ENCODE results near the gene ZNF23. TPM values are rescaled to one million over a fixed set of nuclear protein-coding genes. Genes with fewer than 3 reads are reported as not detected.

ZNF23 gene
- total RNA-seq, 2 experiments from 2014 or later, result 5.7 to 8.5 TPM

DNA sequence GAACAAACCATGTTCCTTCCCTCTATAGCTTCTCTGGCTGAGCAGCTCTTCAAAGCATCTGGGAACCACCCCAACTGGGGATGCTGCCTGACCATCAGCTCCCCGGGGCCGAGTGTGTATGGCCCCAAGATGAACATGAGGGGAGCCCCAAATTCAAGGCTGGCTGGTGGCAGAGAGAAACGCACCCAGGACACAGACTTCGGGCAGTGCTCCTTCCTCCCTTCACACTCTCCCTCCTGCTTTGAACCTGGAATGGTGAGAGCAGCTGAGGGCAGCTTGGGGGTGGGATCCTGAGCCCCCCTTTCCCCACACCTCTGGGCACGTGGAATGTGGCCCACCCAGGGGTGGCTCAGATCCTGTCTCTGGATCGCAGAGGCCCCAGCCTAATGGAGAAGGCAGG, 37.4 kb downstream of the ZNF23 start:
- Mint-ChIP-seq H3K4me1 (ENCODE audit: low read depth) (peaks cover 5% of the 10 kb centered on the region), H3K4me3 (no peak overlapping the region), H3K27ac (no peak overlapping the region), H3K9me3 (no peaks in the 10 kb centered on the region), H3K27me3 (peaks cover 33% of the 10 kb centered on the region), H3K36me3 (no peaks in the 10 kb centered on the region)
- ChIA-PET CTCF (interaction anchor here (3.4 kb wide), 1 partner anchor 12 kb away, joined by 22 read pairs; no protein-coding TSS in a partner anchor), POLR2A (no interaction called here)
- intact Hi-C loops (cut with micrococcal nuclease), result no loop called here
- no peak for DNase-seq

- no peaks in the 10 kb centered on the region for H3K36me3 Mint-ChIP-seq
- CTCF ChIA-PET, result interaction anchor here (3.4 kb wide), 1 partner anchor 12 kb away, joined by 22 read pairs; no protein-coding TSS in a partner anchor
- H3K4me3 Mint-ChIP-seq, result no peak overlapping the region
- peaks cover 31% of the 10 kb centered on the region for H3K27me3 Mint-ChIP-seq
- H3K27ac Mint-ChIP-seq, result no peak overlapping the region
- no peaks in the 10 kb centered on the region for H3K9me3 Mint-ChIP-seq
- POLR2A ChIA-PET, result no interaction called here
- H3K4me1 Mint-ChIP-seq (ENCODE audit: low read depth), result peaks cover 5% of the 10 kb centered on the region
- intact Hi-C loops (cut with micrococcal nuclease), result no loop called here
- DNase-seq, result no peak
These were observed 38.2 kb downstream of the ZNF23 start for GRCh38 chr16:71423865-71424264.

- peaks cover 5% of the 10 kb centered on the region for H3K4me1 Mint-ChIP-seq (ENCODE audit: low read depth)
- no peaks in the 10 kb centered on the region for H3K36me3 Mint-ChIP-seq
- ChIA-PET POLR2A (no interaction called here), CTCF (interaction anchor here (3.4 kb wide), 1 partner anchor 11 kb away, joined by 22 read pairs; no protein-coding TSS in a partner anchor)
- no peak overlapping the region for H3K27ac Mint-ChIP-seq
- DNase-seq, result no peak
- intact Hi-C loops (cut with micrococcal nuclease), result no loop called here
- no peak overlapping the region for H3K4me3 Mint-ChIP-seq
- H3K9me3 Mint-ChIP-seq, result no peaks in the 10 kb centered on the region
- peaks cover 34% of the 10 kb centered on the region for H3K27me3 Mint-ChIP-seq
These were observed 39.0 kb downstream of the ZNF23 start for GRCh38 chr16:71423016-71423415.

DNA sequence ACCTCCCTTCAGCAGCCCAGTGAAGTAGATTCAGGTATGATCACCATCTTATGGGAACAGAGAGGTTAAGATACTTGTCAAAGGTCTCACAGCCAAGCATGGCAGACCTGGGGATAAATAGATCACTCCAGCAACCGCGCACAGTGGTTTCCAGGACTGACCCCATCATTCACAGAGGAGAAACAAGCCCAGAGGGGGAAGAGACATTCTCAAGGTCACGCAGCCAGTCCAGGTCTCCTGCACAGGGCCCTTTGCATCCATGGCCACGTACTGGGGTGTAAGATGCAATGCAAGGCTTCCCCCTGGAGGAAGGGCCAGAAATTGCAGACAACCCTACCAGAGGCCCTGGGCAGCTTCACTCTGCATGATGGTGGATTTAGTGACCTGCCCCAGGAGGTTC, 40.1 kb downstream of the ZNF23 start:
- H3K4me3 Mint-ChIP-seq, result no peak overlapping the region
- intact Hi-C loops (cut with micrococcal nuclease), result no loop called here
- peak; percentile 54 for DNase-seq
- no peaks in the 10 kb centered on the region for H3K36me3 Mint-ChIP-seq
- ChIA-PET POLR2A (no interaction called here), CTCF (interaction anchor here (0.7 to 3.4 kb wide), 6 partner anchors 10 to 231 kb away, joined by 3 to 22 read pairs (median 4); no protein-coding TSS in a partner anchor)
- peaks cover 31% of the 10 kb centered on the region for H3K27me3 Mint-ChIP-seq
- no peak overlapping the region for H3K27ac Mint-ChIP-seq
- H3K4me1 Mint-ChIP-seq (ENCODE audit: low read depth), result peaks cover 5% of the 10 kb centered on the region
- no peaks in the 10 kb centered on the region for H3K9me3 Mint-ChIP-seq

- H3K36me3 Mint-ChIP-seq, result no peaks in the 10 kb centered on the region
- CTCF ChIA-PET, result interaction anchor here (2.1 to 5.3 kb wide), 6 partner anchors 9 to 196 kb away, joined by 10 to 141 read pairs (median 22); no protein-coding TSS in a partner anchor
- intact Hi-C loops (cut with micrococcal nuclease), result no loop called here
- H3K9me3 Mint-ChIP-seq, result no peaks in the 10 kb centered on the region
- H3K27ac Mint-ChIP-seq, result no peak overlapping the region
- H3K4me1 Mint-ChIP-seq (ENCODE audit: low read depth), result peaks cover 3% of the 10 kb centered on the region
- POLR2A ChIA-PET, result no interaction called here
- H3K4me3 Mint-ChIP-seq, result no peak overlapping the region
- H3K27me3 Mint-ChIP-seq, result peaks cover 35% of the 10 kb centered on the region
- DNase-seq, result no peak
These were observed 48.0 kb downstream of the ZNF23 start for GRCh38 chr16:71414038-71414437.

GRCh38 chr16:71413341-71413740, 48.7 kb downstream of the ZNF23 start:
- intact Hi-C loops (cut with micrococcal nuclease), result loop anchor here (2.0 kb wide), 1 partner anchor 197 kb away; no protein-coding TSS in a partner anchor
- H3K27ac Mint-ChIP-seq, result no peak overlapping the region
- ChIA-PET POLR2A (no interaction called here), CTCF (interaction anchor here (0.6 to 5.3 kb wide), 27 partner anchors 10 to 960 kb away, joined by 3 to 141 read pairs (median 5); partner anchors contain the start of genes CHST4, ZNF19 and ZNF23)
- H3K9me3 Mint-ChIP-seq, result no peaks in the 10 kb centered on the region
- no peaks in the 10 kb centered on the region for H3K36me3 Mint-ChIP-seq
- peaks cover 3% of the 10 kb centered on the region for H3K4me1 Mint-ChIP-seq (ENCODE audit: low read depth)
- peaks cover 34% of the 10 kb centered on the region for H3K27me3 Mint-ChIP-seq
- no peak overlapping the region for H3K4me3 Mint-ChIP-seq
- no peak for DNase-seq

DNA sequence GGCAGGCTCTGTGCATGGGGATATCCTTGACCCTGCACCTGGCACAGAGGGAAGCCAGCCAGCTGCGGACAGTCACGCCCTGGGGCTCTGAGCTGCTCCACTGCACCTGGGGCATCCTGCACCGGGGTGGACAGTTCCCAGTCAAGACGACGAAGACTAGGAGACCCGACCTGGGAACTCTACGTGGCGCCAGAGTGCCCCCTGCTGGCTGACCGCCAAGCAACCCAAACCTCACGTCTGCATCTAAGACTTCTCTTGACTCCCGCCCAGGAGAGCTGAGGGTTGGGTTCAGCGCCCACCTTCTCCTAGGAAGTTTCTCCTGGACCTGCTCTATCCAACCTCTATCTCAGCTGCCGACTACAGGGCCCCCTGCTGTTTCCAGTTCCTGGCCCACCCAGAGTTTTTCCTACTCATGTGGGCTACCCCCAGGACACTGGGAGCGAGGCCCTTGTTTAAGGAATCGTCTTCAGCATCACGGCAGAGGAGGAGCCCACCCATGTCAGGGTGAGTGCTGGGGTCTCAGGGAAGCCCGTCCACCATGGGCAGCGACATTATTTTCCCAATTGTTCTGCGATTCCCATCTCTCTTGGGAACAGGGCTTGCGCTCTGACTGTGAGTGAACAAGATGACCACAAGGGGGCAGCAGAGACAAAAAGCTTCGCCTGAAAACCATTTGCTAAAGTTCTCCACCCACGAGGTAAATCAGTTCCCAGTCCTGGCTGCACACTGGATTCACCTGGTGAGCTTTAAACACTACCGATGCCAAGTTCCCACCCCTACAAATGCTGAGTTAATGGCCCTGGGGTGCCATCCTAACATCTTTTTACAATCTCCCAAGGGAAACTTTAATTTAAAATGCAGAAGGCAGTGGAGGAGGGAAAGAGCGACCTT, 49.5 kb downstream of the ZNF23 start:
- Mint-ChIP-seq H3K27ac (no peak overlapping the region), H3K36me3 (no peaks in the 10 kb centered on the region), H3K4me1 (ENCODE audit: low read depth) (peaks cover 5% of the 10 kb centered on the region), H3K27me3 (peaks cover 34% of the 10 kb centered on the region), H3K9me3 (no peaks in the 10 kb centered on the region), H3K4me3 (no peak overlapping the region)
- ChIA-PET CTCF (interaction anchor here (0.6 to 5.3 kb wide), 33 partner anchors 9 to 961 kb away, joined by 3 to 141 read pairs (median 4); partner anchors contain the start of genes CHST4, ZNF19 and ZNF23), POLR2A (interaction anchor here (0.6 kb wide), 1 partner anchor 124 kb away, joined by 3 read pairs; no protein-coding TSS in a partner anchor)
- intact Hi-C loops (cut with micrococcal nuclease), result loop anchor here (1.0 to 2.0 kb wide), 2 partner anchors 87 to 198 kb away; no protein-coding TSS in a partner anchor
- peak; percentile 71 for DNase-seq

GRCh38 chr16:71410146-71410545, 51.9 kb downstream of the ZNF23 start:
- no peak for DNase-seq
- Mint-ChIP-seq H3K4me3 (no peak overlapping the region), H3K4me1 (ENCODE audit: low read depth) (peaks cover 8% of the 10 kb centered on the region), H3K36me3 (no peaks in the 10 kb centered on the region), H3K27me3 (peaks cover 27% of the 10 kb centered on the region), H3K27ac (no peak overlapping the region), H3K9me3 (no peaks in the 10 kb centered on the region)
- CTCF ChIA-PET, result interaction anchor here (1.4 to 5.3 kb wide), 4 partner anchors 13 to 201 kb away, joined by 3 to 141 read pairs (median 20); partner anchors contain the start of gene CALB2
- POLR2A ChIA-PET, result no interaction called here
- intact Hi-C loops (cut with micrococcal nuclease), result no loop called here

GRCh38 chr16:71409011-71409775, 52.9 kb downstream of the ZNF23 start:
- Mint-ChIP-seq H3K4me3 (no peak overlapping the region), H3K27ac (no peak overlapping the region), H3K4me1 (ENCODE audit: low read depth) (peaks cover 8% of the 10 kb centered on the region), H3K9me3 (no peaks in the 10 kb centered on the region), H3K36me3 (no peaks in the 10 kb centered on the region), H3K27me3 (peaks cover 27% of the 10 kb centered on the region)
- intact Hi-C loops (cut with micrococcal nuclease), result no loop called here
- ChIA-PET CTCF (interaction anchor here (3.3 kb wide), 1 partner anchor 202 kb away, joined by 17 read pairs; no protein-coding TSS in a partner anchor), POLR2A (no interaction called here)
- DNase-seq, result no peak

DNA sequence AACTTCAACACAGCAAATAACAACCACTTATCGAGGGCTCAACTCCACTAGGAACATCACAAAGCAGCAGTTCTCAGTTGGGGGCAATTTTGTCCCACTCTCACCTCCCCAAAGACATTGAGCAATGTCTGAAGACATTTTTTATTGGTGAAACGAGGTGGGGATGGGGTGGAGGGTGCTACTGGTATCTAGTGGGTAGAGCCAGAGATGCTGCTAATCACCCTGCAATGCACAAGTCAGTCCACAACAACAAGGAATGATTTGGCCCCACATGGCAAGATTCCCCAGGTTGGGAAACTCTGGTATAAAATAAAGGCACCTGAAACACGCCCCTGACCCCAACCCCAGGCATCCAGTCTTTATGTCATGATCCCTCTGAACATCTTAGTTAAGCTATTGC, 53.5 kb downstream of the ZNF23 start:
- Mint-ChIP-seq H3K36me3 (no peaks in the 10 kb centered on the region), H3K27me3 (peaks cover 25% of the 10 kb centered on the region), H3K4me1 (ENCODE audit: low read depth) (peaks cover 8% of the 10 kb centered on the region), H3K9me3 (no peaks in the 10 kb centered on the region), H3K27ac (no peak overlapping the region), H3K4me3 (no peak overlapping the region)
- intact Hi-C loops (cut with micrococcal nuclease), result no loop called here
- CTCF ChIA-PET, result interaction anchor here (3.3 kb wide), 1 partner anchor 202 kb away, joined by 17 read pairs; no protein-coding TSS in a partner anchor
- no peak for DNase-seq
- POLR2A ChIA-PET, result no interaction called here

DNA sequence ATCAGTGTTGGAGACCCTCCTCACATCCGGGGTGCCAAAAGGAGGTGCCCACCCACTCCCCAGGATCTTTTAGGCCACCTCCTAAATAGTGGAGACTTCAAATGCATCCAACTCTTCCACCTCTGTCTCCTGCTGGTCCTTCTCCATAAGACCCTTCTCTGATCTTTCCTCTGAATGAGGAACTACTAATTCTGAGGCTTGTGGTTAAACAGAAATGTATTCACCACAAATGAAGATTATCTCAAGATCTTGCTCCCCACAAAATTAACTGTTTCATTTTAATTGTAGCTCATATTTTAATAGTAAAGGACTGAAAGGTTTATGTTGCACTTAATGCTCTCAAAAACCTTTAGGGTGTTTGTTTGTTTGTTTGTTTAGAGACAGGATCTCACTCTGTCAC, 54.3 kb downstream of the ZNF23 start:
- Mint-ChIP-seq H3K4me3 (no peak overlapping the region), H3K36me3 (no peaks in the 10 kb centered on the region), H3K9me3 (no peaks in the 10 kb centered on the region), H3K27ac (no peak overlapping the region), H3K4me1 (ENCODE audit: low read depth) (peaks cover 8% of the 10 kb centered on the region), H3K27me3 (peaks cover 26% of the 10 kb centered on the region)
- intact Hi-C loops (cut with micrococcal nuclease), result no loop called here
- no peak for DNase-seq
- CTCF ChIA-PET, result no interaction called here
- POLR2A ChIA-PET, result no interaction called here

- ChIA-PET CTCF (no interaction called here), POLR2A (no interaction called here)
These were observed 55.3 kb downstream of the ZNF23 start for GRCh38 chr16:71406724-71407123.

More at GRCh38 chr16:71406724-71407123, 55.3 kb downstream of the ZNF23 start:
- Mint-ChIP-seq H3K4me1 (ENCODE audit: low read depth) (peaks cover 5% of the 10 kb centered on the region), H3K27me3 (peaks cover 22% of the 10 kb centered on the region), H3K9me3 (no peaks in the 10 kb centered on the region), H3K36me3 (no peaks in the 10 kb centered on the region), H3K4me3 (no peak overlapping the region), H3K27ac (no peak overlapping the region)
- intact Hi-C loops (cut with micrococcal nuclease), result no loop called here
- DNase-seq, result no peak

Data from activated CD4-positive, alpha-beta memory T cell treated with anti-CD3 and anti-CD28 coated beads for 36 hours (primary cell).